Testis (tissue), 2 donors: ENCODE data around the gene FBLN2.

Experiments used
- POLR2A ChIP-seq: fragments of 450-650 bp; IDR thresholded peaks from one replicate; pipeline ENCODE4 v1.6.1; 2017; ENCODE audit warnings: antibody characterized with exemption, mild to moderate bottlenecking, moderate library complexity
- TF ChIP-seq, protein P1 (sequence below), 3 experiments: fragments of 450-650 bp in 2 of 3; fragments of 200-600 bp in 1 of 3; sonication (generic) in 1 of 3; IDR thresholded peaks; one replicate each; pipeline ENCODE4 v1.5.1; 2016 to 2019; ENCODE audit warnings: antibody characterized with exemption in 3 of 3, mild to moderate bottlenecking in 2 of 3, moderate library complexity in 1 of 3

GRCh38 chr3:13507247-13507569 is 41.7 kb upstream of the FBLN2 start:
- TF ChIP-seq, protein P1, sequence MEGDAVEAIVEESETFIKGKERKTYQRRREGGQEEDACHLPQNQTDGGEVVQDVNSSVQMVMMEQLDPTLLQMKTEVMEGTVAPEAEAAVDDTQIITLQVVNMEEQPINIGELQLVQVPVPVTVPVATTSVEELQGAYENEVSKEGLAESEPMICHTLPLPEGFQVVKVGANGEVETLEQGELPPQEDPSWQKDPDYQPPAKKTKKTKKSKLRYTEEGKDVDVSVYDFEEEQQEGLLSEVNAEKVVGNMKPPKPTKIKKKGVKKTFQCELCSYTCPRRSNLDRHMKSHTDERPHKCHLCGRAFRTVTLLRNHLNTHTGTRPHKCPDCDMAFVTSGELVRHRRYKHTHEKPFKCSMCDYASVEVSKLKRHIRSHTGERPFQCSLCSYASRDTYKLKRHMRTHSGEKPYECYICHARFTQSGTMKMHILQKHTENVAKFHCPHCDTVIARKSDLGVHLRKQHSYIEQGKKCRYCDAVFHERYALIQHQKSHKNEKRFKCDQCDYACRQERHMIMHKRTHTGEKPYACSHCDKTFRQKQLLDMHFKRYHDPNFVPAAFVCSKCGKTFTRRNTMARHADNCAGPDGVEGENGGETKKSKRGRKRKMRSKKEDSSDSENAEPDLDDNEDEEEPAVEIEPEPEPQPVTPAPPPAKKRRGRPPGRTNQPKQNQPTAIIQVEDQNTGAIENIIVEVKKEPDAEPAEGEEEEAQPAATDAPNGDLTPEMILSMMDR (IDR thresholded peaks at IDR 0.05) = no peak
- no peak for TF ChIP-seq POLR2A
